PC-3 (cell line): Measurements from ENCODE around the gene BCLAF1. TPM values are rescaled to one million over a fixed set of nuclear protein-coding genes. Genes with fewer than 3 reads are reported as not detected.

Source experiments
- ATAC-seq: fragments of 200-7000 bp; cut with Tn5 transposase; 2 replicates; pipeline ENCODE4 v1.9.1; 2020; ENCODE audit warnings: mild to moderate bottlenecking, moderate library complexity
- BruUV-seq: library from RNA; stranded (reverse); fragments of 400-500 nt; replicated peaks from 2 replicates; lab custom pipeline; 2021; lab: Mats Ljungman, UMichigan
- CTCF ChIA-PET: fragments of 300-600 bp; sonication (Branson Sonifier 250); formaldehyde crosslinking; loops from one replicate; lab custom pipeline; 2022; ENCODE audit warnings: antibody characterized with exemption; lab: Charles Lee
- POLR2A ChIA-PET: fragments of 300-600 bp; sonication (Branson Sonifier 250); formaldehyde crosslinking; loops from one replicate; lab custom pipeline; 2022; ENCODE audit warnings: antibody characterized with exemption; ENCODE audit not compliant: unreplicated experiment; lab: Charles Lee
- DNase-seq: peaks from one replicate; pipeline ENCODE4 v3.0.0-alpha.2; 2015
- H2AFZ ChIP-seq: fragments of 300-600 bp; sonication (generic); 2 replicates; pipeline ENCODE4 v1.6.0; 2016; ENCODE audit warnings: antibody characterized with exemption, low read length
- H3F3A ChIP-seq: fragments of 300-600 bp; sonication (generic); one replicate; pipeline ENCODE4 v1.6.0; 2017; ENCODE audit warnings: antibody characterized with exemption, low read length, control low read depth, mild to moderate bottlenecking; ENCODE audit not compliant: unreplicated experiment
- H3K27ac ChIP-seq: fragments of 300-600 bp; sonication (generic); 2 replicates; pipeline ENCODE4 v1.5.1; 2016; ENCODE audit warnings: mild to moderate bottlenecking, low read length
- H3K27me3 ChIP-seq: fragments of 300-600 bp; sonication (generic); 2 replicates; pipeline ENCODE4 v1.6.1; 2016; ENCODE audit warnings: low read length, mixed read lengths
- H3K36me3 ChIP-seq: fragments of 300-600 bp; sonication (generic); 2 replicates; pipeline ENCODE4 v1.6.1; 2016; ENCODE audit warnings: low read depth, mixed run types, low read length, mixed read lengths
- H3K4me1 ChIP-seq: fragments of 300-600 bp; sonication (generic); 2 replicates; pipeline ENCODE4 v1.5.1; 2016; ENCODE audit warnings: low read length; ENCODE audit not compliant: insufficient read depth
- H3K4me2 ChIP-seq: fragments of 300-600 bp; sonication (generic); 2 replicates; pipeline ENCODE4 v1.6.0; 2016; ENCODE audit warnings: low read length
- H3K4me3 ChIP-seq: fragments of 300-600 bp; sonication (generic); 2 replicates; pipeline ENCODE4 v1.5.1; 2016; ENCODE audit warnings: mild to moderate bottlenecking, low read length, mixed read lengths
- H3K79me2 ChIP-seq: fragments of 300-600 bp; sonication (generic); 2 replicates; pipeline ENCODE4 v1.6.1; 2017; ENCODE audit warnings: low read length, mixed read lengths
- H3K9ac ChIP-seq: fragments of 300-600 bp; sonication (generic); 2 replicates; pipeline ENCODE4 v1.6.0; 2016; ENCODE audit warnings: mild to moderate bottlenecking, low read length
- H3K9me2 ChIP-seq: fragments of 300-600 bp; sonication (generic); replicated peaks from 2 replicates; pipeline ENCODE4 v1.6.1; 2016; ENCODE audit warnings: mixed run types, low read length, mixed read lengths
- H3K9me3 ChIP-seq: fragments of 300-600 bp; sonication (generic); 2 replicates; pipeline ENCODE4 v1.6.1; 2016; ENCODE audit warnings: low read length, mixed read lengths
- H4K20me1 ChIP-seq: fragments of 300-600 bp; sonication (generic); 2 replicates; pipeline ENCODE4 v1.6.1; 2016; ENCODE audit warnings: low read length, mixed read lengths
- CTCF ChIP-seq: fragments of 300-600 bp; sonication (generic); conservative IDR thresholded peaks from 2 replicates; pipeline ENCODE4 v1.5.1; 2017; ENCODE audit warnings: antibody characterized with exemption, low read depth, mild to moderate bottlenecking, low read length
- EZH2 ChIP-seq: fragments of 300-600 bp; sonication (generic); IDR thresholded peaks from one replicate; pipeline ENCODE4 v1.6.1; 2017; ENCODE audit warnings: antibody characterized with exemption, mild to moderate bottlenecking, low read length; ENCODE audit not compliant: unreplicated experiment
- EZH2phosphoT487 ChIP-seq: fragments of 300-600 bp; sonication (generic); IDR thresholded peaks from 2 replicates; pipeline ENCODE4 v1.6.1; 2018; ENCODE audit warnings: mild to moderate bottlenecking, antibody characterized with exemption, low read length, borderline replicate concordance
- intact Hi-C: fragments of 100-400 bp; cut with micrococcal nuclease; formaldehyde crosslinking; loops from 2 replicates; pipeline ENCODE4 v1.9.0; 2023
- total RNA-seq: library from RNA; depleted of rRNA; stranded (reverse); fragments of >200 nt; gene quantifications from 2 replicates; pipeline ENCODE4 v1.2.3, GENCODE V29; 2014

BCLAF1 gene
- total RNA-seq, 1 experiment from 2014 or later: 119 TPM

- ChIA-PET CTCF (no interaction called here), POLR2A (interaction anchor here (0.7 kb wide), 1 partner anchor 8 kb away, joined by 3 read pairs; no protein-coding TSS in a partner anchor)
- H3K9me2 ChIP-seq: no peaks in the 10 kb centered on the region
- DNase-seq (no peak), ATAC-seq (no peak)
- BruUV-seq: no TSS peak
- intact Hi-C loops: no loop called here
- H3K4me3 ChIP-seq: no peak overlapping the region
- H3F3A ChIP-seq: no peaks in the 10 kb centered on the region
- no peak overlapping the region for H2AFZ ChIP-seq
- H3K4me2 ChIP-seq: no peak overlapping the region
- no peaks in the 10 kb centered on the region for H3K4me1 ChIP-seq
- H3K27me3 ChIP-seq: no peaks in the 10 kb centered on the region
- no peaks in the 10 kb centered on the region for H3K9me3 ChIP-seq
- peaks cover 47% of the 10 kb centered on the region for H4K20me1 ChIP-seq
- no peak overlapping the region for H3K9ac ChIP-seq
- peaks cover 91% of the 10 kb centered on the region for H3K36me3 ChIP-seq
- TF ChIP-seq CTCF (no peak), EZH2 (no peak), EZH2phosphoT487 (no peak)
- no peak overlapping the region for H3K27ac ChIP-seq
- peaks cover 48% of the 10 kb centered on the region for H3K79me2 ChIP-seq
Measured at GRCh38 chr6:136265101-136265500, 24.5 kb downstream of the BCLAF1 start.

GRCh38 chr6:136262940-136263339 is 26.7 kb downstream of the BCLAF1 start:
- H2AFZ ChIP-seq: no peak overlapping the region
- H3K9me3 ChIP-seq: no peaks in the 10 kb centered on the region
- ChIA-PET POLR2A (no interaction called here), CTCF (no interaction called here)
- no peaks in the 10 kb centered on the region for H3K4me1 ChIP-seq
- no peaks in the 10 kb centered on the region for H3F3A ChIP-seq
- TF ChIP-seq EZH2phosphoT487 (no peak), CTCF (no peak), EZH2 (no peak)
- no peak overlapping the region for H3K4me2 ChIP-seq
- BruUV-seq: no TSS peak
- peaks cover 39% of the 10 kb centered on the region for H4K20me1 ChIP-seq
- peaks cover 79% of the 10 kb centered on the region for H3K36me3 ChIP-seq
- intact Hi-C loops: no loop called here
- H3K4me3 ChIP-seq: no peak overlapping the region
- peaks cover 42% of the 10 kb centered on the region for H3K79me2 ChIP-seq
- ATAC-seq (no peak), DNase-seq (no peak)
- no peaks in the 10 kb centered on the region for H3K9me2 ChIP-seq
- H3K27me3 ChIP-seq: no peaks in the 10 kb centered on the region
- H3K9ac ChIP-seq: no peak overlapping the region
- H3K27ac ChIP-seq: no peak overlapping the region

- DNase-seq (no peak), ATAC-seq (no peak)
- Histone ChIP-seq H4K20me1 (no peaks in the 10 kb centered on the region), H3K36me3 (peaks cover 19% of the 10 kb centered on the region; the same call in 1 of the 2 replicates), H2AFZ (no peak overlapping the region), H3K9me3 (no peaks in the 10 kb centered on the region), H3K9me2 (no peaks in the 10 kb centered on the region), H3K4me2 (no peak overlapping the region), H3F3A (peaks cover 13% of the 10 kb centered on the region), H3K4me3 (no peak overlapping the region), H3K27me3 (no peaks in the 10 kb centered on the region), H3K4me1 (peaks cover 10% of the 10 kb centered on the region; the same call in 1 of the 2 replicates), H3K79me2 (peaks cover under 1% of the 10 kb centered on the region; the same call in 1 of the 2 replicates), H3K27ac (no peak overlapping the region), H3K9ac (no peak overlapping the region)
- intact Hi-C loops: loop anchor here (10.0 kb wide), 1 partner anchor 290 kb away; no protein-coding TSS in a partner anchor
- TF ChIP-seq EZH2: no peak
- no peak for TF ChIP-seq CTCF
- TF ChIP-seq EZH2phosphoT487: no peak
- ChIA-PET POLR2A (no interaction called here), CTCF (no interaction called here)
- no TSS peak for BruUV-seq
Measured at GRCh38 chr6:136254851-136255466, 34.7 kb downstream of the BCLAF1 start.
